ACC112 (cell line): ENCODE data around the gene KCNE2.
"Not testable (repeated sequence)": the region's sequence is repeated elsewhere in the genome, so short reads cannot be mapped to it uniquely, and the experiment has no call there.

ENCODE experiments used
- H2AFZ ChIP-seq: fragments of 200-600 bp; sonication (generic); one replicate; pipeline ENCODE4 v1.6.0; 2017; ENCODE audit warnings: antibody characterized with exemption, low read length; ENCODE audit not compliant: unreplicated experiment
- H3K27ac ChIP-seq: fragments of 200-600 bp; sonication (generic); 2 replicates; pipeline ENCODE4 v1.5.1; 2014; ENCODE audit warnings: low read depth, mild to moderate bottlenecking, antibody characterized with exemption, low read length, moderate library complexity
- H3K27me3 ChIP-seq: fragments of 200-600 bp; sonication (generic); 2 replicates; pipeline ENCODE4 v1.6.1; 2014; ENCODE audit warnings: mild to moderate bottlenecking, antibody characterized with exemption, low read length, moderate library complexity, mixed read lengths; ENCODE audit not compliant: insufficient read depth
- H3K36me3 ChIP-seq: fragments of 200-600 bp; sonication (generic); 2 replicates; pipeline ENCODE4 v1.6.1; 2016; ENCODE audit warnings: mild to moderate bottlenecking, antibody characterized with exemption, low read length, moderate library complexity, mixed read lengths; ENCODE audit not compliant: insufficient read depth
- H3K4me1 ChIP-seq: fragments of 200-600 bp; sonication (generic); one replicate; pipeline ENCODE4 v1.6.1; 2016; ENCODE audit warnings: low read length, mixed read lengths; ENCODE audit not compliant: insufficient read depth, unreplicated experiment, control insufficient read depth
- H3K4me3 ChIP-seq: fragments of 200-600 bp; sonication (generic); 2 replicates; pipeline ENCODE4 v1.5.1; 2014; ENCODE audit warnings: mild to moderate bottlenecking, low read depth, low read length
- H3K79me2 ChIP-seq: fragments of 200-600 bp; sonication (generic); one replicate; pipeline ENCODE4 v1.6.0; 2016; ENCODE audit warnings: low read length; ENCODE audit not compliant: control insufficient read depth, unreplicated experiment, insufficient read depth

Gene KCNE2

GRCh38 chr21:34367320-34367935, 3.6 kb downstream of the KCNE2 start:
- Histone ChIP-seq H3K27ac (no peak overlapping the region), H2AFZ (no peak overlapping the region), H3K4me1 (no peaks in the 10 kb centered on the region), H3K27me3 (no peaks in the 10 kb centered on the region), H3K4me3 (no peak overlapping the region), H3K36me3 (no peaks in the 10 kb centered on the region), H3K79me2 (no peaks in the 10 kb centered on the region)

- no peaks in the 10 kb centered on the region for H3K79me2 ChIP-seq
- H3K36me3 ChIP-seq = no peaks in the 10 kb centered on the region
- H3K27me3 ChIP-seq = no peaks in the 10 kb centered on the region
- no peaks in the 10 kb centered on the region for H3K4me1 ChIP-seq
- H2AFZ ChIP-seq = no peak overlapping the region
- H3K4me3 ChIP-seq = no peak overlapping the region
- H3K27ac ChIP-seq = no peak overlapping the region
Observed at GRCh38 chr21:34369741-34370140, 5.9 kb downstream of the KCNE2 start.

- H3K27ac ChIP-seq = no peak overlapping the region
- H3K79me2 ChIP-seq = no peaks in the 10 kb centered on the region
- no peaks in the 10 kb centered on the region for H3K36me3 ChIP-seq
- H3K4me3 ChIP-seq = no peak overlapping the region
- no peaks in the 10 kb centered on the region for H3K27me3 ChIP-seq
- H3K4me1 ChIP-seq = no peaks in the 10 kb centered on the region
- no peak overlapping the region for H2AFZ ChIP-seq
Observed at GRCh38 chr21:34372321-34372720, 8.5 kb downstream of the KCNE2 start.

GRCh38 chr21:34374462-34374861, 10.7 kb downstream of the KCNE2 start:
- H3K27ac ChIP-seq, H3K36me3 ChIP-seq, H3K4me1 ChIP-seq, H2AFZ ChIP-seq, H3K4me3 ChIP-seq, H3K27me3 ChIP-seq, H3K79me2 ChIP-seq: not testable (repeated sequence)

- H3K4me3 ChIP-seq, H3K4me1 ChIP-seq, H3K36me3 ChIP-seq, H3K79me2 ChIP-seq, H3K27ac ChIP-seq, H3K27me3 ChIP-seq, H2AFZ ChIP-seq: not testable (repeated sequence)
Observed at GRCh38 chr21:34374940-34375618, 11.3 kb downstream of the KCNE2 start, which contains the start of gene SMIM11. Gene SMIM11, plus strand, starts transcription at chr21:34375507. Its CDS starts 3,998 bp downstream, at chr21:34379505.

- not testable (repeated sequence) for H3K27me3 ChIP-seq, H3K4me3 ChIP-seq, H3K79me2 ChIP-seq, H3K4me1 ChIP-seq, H3K27ac ChIP-seq, H3K36me3 ChIP-seq, H2AFZ ChIP-seq
Observed at GRCh38 chr21:34375619-34375972, 11.8 kb downstream of the KCNE2 start.

GRCh38 chr21:34383138-34383537, 19.3 kb downstream of the KCNE2 start:
- H3K27me3 ChIP-seq, H3K4me3 ChIP-seq, H3K79me2 ChIP-seq: not testable (repeated sequence)

GRCh38 chr21:34383724-34384415, 20.1 kb downstream of the KCNE2 start:
- not testable (repeated sequence) for H3K79me2 ChIP-seq, H3K36me3 ChIP-seq, H3K27me3 ChIP-seq, H3K4me1 ChIP-seq, H3K27ac ChIP-seq, H3K4me3 ChIP-seq, H2AFZ ChIP-seq

More at GRCh38 chr21:34383138-34383537, 19.3 kb downstream of the KCNE2 start:
- not testable (repeated sequence) for H3K36me3 ChIP-seq, H3K27ac ChIP-seq, H2AFZ ChIP-seq, H3K4me1 ChIP-seq

- not testable (repeated sequence) for H3K79me2 ChIP-seq, H3K27me3 ChIP-seq, H3K4me1 ChIP-seq, H2AFZ ChIP-seq, H3K27ac ChIP-seq, H3K4me3 ChIP-seq, H3K36me3 ChIP-seq
Observed at GRCh38 chr21:34400522-34400921, 36.7 kb downstream of the KCNE2 start.

GRCh38 chr21:34404742-34405141, 40.9 kb downstream of the KCNE2 start:
- H3K27ac ChIP-seq, H3K36me3 ChIP-seq, H3K4me1 ChIP-seq, H3K27me3 ChIP-seq, H3K79me2 ChIP-seq, H2AFZ ChIP-seq, H3K4me3 ChIP-seq: not testable (repeated sequence)

GRCh38 chr21:34405686-34406085, 41.9 kb downstream of the KCNE2 start:
- H2AFZ ChIP-seq, H3K27ac ChIP-seq, H3K79me2 ChIP-seq, H3K4me1 ChIP-seq, H3K36me3 ChIP-seq, H3K4me3 ChIP-seq, H3K27me3 ChIP-seq: not testable (repeated sequence)
